HTR-8/SVneo (cell line): ENCODE results near the gene SAA4.
"Not testable (repeated sequence)": the region's sequence is repeated elsewhere in the genome, so short reads cannot be mapped to it uniquely, and the experiment has no call there.

Experiments used
- DNase-seq: peaks from one replicate; pipeline ENCODE4 v3.0.0; 2011; ENCODE audit warnings: low spot score, mixed read lengths; ENCODE audit not compliant: insufficient read length
- FAIRE-seq: peaks from 2 replicates; lab custom pipeline; 2011; peaks lifted over from hg19 to GRCh38; lab: Jason Lieb, UNC

SAA4 gene

GRCh38 chr11:18248561-18248960 is 12.0 kb upstream of the SAA4 start, which contains the start of gene SAA2:
SAA2 (minus strand) TSS chr11:18248668; CDS start chr11:18248011, 657 bp downstream.
- DNase-seq (no peak), FAIRE-seq (no peak)

GRCh38 chr11:18247191-18247581 is 10.6 kb upstream of the SAA4 start:
- not testable (repeated sequence) for FAIRE-seq

GRCh38 chr11:18246379-18247190 is 10.0 kb upstream of the SAA4 start:
- FAIRE-seq, DNase-seq: not testable (repeated sequence)

More at GRCh38 chr11:18247191-18247581, 10.6 kb upstream of the SAA4 start:
- DNase-seq, result not testable (repeated sequence)

GRCh38 chr11:18245396-18245795 is 8.8 kb upstream of the SAA4 start:
- FAIRE-seq, result no peak
- DNase-seq, result no peak

- no peak for FAIRE-seq
- peak; percentile 62 for DNase-seq
These were observed 7.3 kb upstream of the SAA4 start for GRCh38 chr11:18243783-18244362.

- DNase-seq, result no peak
- no peak for FAIRE-seq
These were observed 3.1 kb upstream of the SAA4 start for GRCh38 chr11:18239655-18240054.

- no peak for FAIRE-seq
- no peak for DNase-seq
These were observed 938 bp downstream of the SAA4 start for GRCh38 chr11:18235394-18236334.

- FAIRE-seq (no peak), DNase-seq (no peak)
These were observed 2.7 kb downstream of the SAA4 start for GRCh38 chr11:18233912-18234311.

- FAIRE-seq (no peak), DNase-seq (no peak)
These were observed 5.7 kb downstream of the SAA4 start for GRCh38 chr11:18230859-18231258.

- no peak for DNase-seq
- no peak for FAIRE-seq
These were observed 7.1 kb downstream of the SAA4 start for GRCh38 chr11:18229501-18229900.

GRCh38 chr11:18225913-18226312 is 10.7 kb downstream of the SAA4 start:
- DNase-seq (no peak), FAIRE-seq (no peak)

- FAIRE-seq, result no peak
- DNase-seq, result no peak
These were observed 12.8 kb downstream of the SAA4 start for GRCh38 chr11:18223591-18224387.

- DNase-seq (no peak), FAIRE-seq (peak; percentile 97)
These were observed 13.7 kb downstream of the SAA4 start for GRCh38 chr11:18222814-18223421.

GRCh38 chr11:18221274-18221876 is 15.2 kb downstream of the SAA4 start:
- DNase-seq (no peak), FAIRE-seq (no peak)

GRCh38 chr11:18209058-18209457 is 27.5 kb downstream of the SAA4 start:
- FAIRE-seq (no peak), DNase-seq (no peak)

GRCh38 chr11:18204771-18205170 is 31.8 kb downstream of the SAA4 start:
- no peak for DNase-seq
- FAIRE-seq, result no peak

GRCh38 chr11:18204220-18204619 is 32.4 kb downstream of the SAA4 start:
- DNase-seq (no peak), FAIRE-seq (no peak)

GRCh38 chr11:18203723-18204122 is 32.9 kb downstream of the SAA4 start:
- DNase-seq, result peak; percentile 54
- no peak for FAIRE-seq

- FAIRE-seq, DNase-seq: not testable (repeated sequence)
These were observed 38.9 kb downstream of the SAA4 start for GRCh38 chr11:18197738-18198137.
